Fibroblast of mammary gland (primary cell): ENCODE results near the gene DOK5.

Experiments
- DNase-seq: peaks from one replicate; pipeline ENCODE4 v3.0.0-alpha.2; 2010; ENCODE audit warnings: low read depth
- H3K4me3 ChIP-seq: 2 replicates; pipeline ENCODE4 v1.5.1; 2011; ENCODE audit warnings: low read depth, mild to moderate bottlenecking, low read length, moderate library complexity; ENCODE audit not compliant: control insufficient read depth
- CTCF ChIP-seq: conservative IDR thresholded peaks from 2 replicates; pipeline ENCODE4 v1.5.1; 2011; ENCODE audit warnings: low read depth, low read length, inconsistent platforms; ENCODE audit not compliant: control insufficient read depth, insufficient read depth

Gene DOK5

GRCh38 chr20:54608943-54609342 is 133.6 kb downstream of the DOK5 start:
- DNase-seq = no peak
- H3K4me3 ChIP-seq = no peak overlapping the region
- no peak for TF ChIP-seq CTCF

GRCh38 chr20:54611708-54612412 is 136.5 kb downstream of the DOK5 start:
- H3K4me3 ChIP-seq = no peak overlapping the region
- no peak for TF ChIP-seq CTCF
- DNase-seq = peak; percentile 1

DNA sequence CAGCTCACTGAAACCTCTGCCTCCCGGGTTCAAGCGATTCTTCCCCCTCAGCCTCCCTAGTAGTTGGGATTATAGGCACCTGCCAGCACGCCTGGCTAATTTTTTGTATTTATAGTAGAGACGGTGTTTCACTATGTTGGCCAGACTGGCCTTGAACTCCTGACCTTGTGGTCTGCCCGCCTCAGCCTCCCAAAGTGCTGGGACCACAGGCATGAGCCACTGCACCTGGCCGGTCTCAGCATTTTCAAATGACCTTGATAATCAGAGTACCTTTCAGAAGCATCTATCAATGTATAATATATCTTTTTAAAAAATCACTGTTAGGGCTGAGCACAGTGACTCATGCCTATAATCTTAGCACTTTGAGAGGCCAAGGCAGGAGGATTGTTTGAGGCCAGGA is 143.0 kb downstream of the DOK5 start:
- no peak for DNase-seq
- no peak overlapping the region for H3K4me3 ChIP-seq
- no peak for TF ChIP-seq CTCF

DNA sequence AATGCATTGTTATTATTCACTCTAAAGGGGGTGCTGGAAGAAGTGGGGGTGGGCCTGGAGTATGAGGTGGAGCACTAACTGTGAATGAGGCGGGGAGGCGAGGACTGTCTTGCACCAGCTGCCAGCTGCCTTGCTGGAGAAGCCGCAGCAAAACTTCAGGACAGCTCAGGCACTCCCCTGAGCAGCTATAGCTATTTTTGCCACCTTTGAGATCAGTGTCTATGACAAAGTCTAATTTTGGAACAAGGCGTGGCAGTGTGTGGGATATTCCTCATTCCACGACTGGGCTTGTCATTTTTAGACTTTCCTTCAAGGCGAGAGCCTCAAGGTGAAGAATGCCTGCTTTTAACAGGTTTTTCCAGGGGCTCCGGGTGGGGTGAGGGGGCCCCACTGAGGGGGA is 143.8 kb downstream of the DOK5 start:
- DNase-seq = no peak
- no peak overlapping the region for H3K4me3 ChIP-seq
- no peak for TF ChIP-seq CTCF

DNA sequence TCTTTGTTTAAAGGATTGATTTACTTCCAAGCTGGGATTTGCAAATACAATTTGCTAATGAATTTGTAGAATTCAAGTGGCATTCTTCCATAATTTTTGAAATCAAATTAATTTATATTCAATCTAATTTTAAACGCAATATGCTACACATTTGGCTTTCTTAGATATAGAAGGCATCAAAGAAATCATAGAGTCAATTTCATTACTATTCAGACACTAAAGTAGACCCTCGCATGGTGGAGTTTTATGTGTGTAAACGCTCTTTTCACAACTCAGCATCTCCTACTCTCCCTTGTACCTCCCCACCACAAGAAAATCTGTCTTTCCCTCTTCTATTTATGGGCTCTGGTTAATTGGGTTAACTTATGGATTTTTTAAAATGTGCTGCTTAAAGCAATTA is 144.3 kb downstream of the DOK5 start:
- H3K4me3 ChIP-seq = no peak overlapping the region
- no peak for TF ChIP-seq CTCF
- no peak for DNase-seq

- no peak overlapping the region for H3K4me3 ChIP-seq
- no peak for DNase-seq
- no peak for TF ChIP-seq CTCF
These were observed 145.2 kb downstream of the DOK5 start for GRCh38 chr20:54620611-54621010.
